SU-DHL-6 (cell line): ENCODE results near the gene IAPP.

Experiments
- EZH2phosphoT487 ChIP-seq: fragments of 200-600 bp; sonication (generic), shearing (Covaris generic); conservative IDR thresholded peaks from 2 replicates; pipeline ENCODE4 v1.6.1; 2018; ENCODE audit warnings: mild to moderate bottlenecking, antibody characterized with exemption, low read length, moderate library complexity, mixed read lengths
- TF ChIP-seq, protein P1 (sequence below): fragments of 200-600 bp; sonication (generic); IDR thresholded peaks from one replicate; pipeline ENCODE4 v1.5.1; 2017; ENCODE audit warnings: antibody characterized with exemption, mild to moderate bottlenecking, low read length, moderate library complexity; ENCODE audit not compliant: insufficient read depth, poor library complexity, severe bottlenecking

DNA sequence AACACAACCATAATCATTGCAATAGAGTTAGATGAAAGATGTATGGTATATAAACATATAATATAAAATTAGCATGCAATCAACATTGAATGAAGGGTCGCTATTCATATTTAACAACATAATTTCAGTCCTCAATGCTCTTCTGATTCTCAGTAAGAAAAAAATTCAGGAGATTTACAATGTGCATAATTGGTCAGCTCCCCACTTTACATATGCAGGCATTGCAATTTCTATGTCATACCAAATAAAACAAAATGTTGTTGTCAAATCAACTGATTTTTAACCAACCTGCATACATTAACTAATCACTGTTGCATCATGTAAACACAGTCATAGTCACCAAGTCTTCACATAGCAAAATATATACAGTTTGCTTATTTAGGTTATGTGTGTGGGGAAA, 32.8 kb upstream of the IAPP start:
- TF ChIP-seq, protein P1, sequence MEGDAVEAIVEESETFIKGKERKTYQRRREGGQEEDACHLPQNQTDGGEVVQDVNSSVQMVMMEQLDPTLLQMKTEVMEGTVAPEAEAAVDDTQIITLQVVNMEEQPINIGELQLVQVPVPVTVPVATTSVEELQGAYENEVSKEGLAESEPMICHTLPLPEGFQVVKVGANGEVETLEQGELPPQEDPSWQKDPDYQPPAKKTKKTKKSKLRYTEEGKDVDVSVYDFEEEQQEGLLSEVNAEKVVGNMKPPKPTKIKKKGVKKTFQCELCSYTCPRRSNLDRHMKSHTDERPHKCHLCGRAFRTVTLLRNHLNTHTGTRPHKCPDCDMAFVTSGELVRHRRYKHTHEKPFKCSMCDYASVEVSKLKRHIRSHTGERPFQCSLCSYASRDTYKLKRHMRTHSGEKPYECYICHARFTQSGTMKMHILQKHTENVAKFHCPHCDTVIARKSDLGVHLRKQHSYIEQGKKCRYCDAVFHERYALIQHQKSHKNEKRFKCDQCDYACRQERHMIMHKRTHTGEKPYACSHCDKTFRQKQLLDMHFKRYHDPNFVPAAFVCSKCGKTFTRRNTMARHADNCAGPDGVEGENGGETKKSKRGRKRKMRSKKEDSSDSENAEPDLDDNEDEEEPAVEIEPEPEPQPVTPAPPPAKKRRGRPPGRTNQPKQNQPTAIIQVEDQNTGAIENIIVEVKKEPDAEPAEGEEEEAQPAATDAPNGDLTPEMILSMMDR = no peak
- no peak for TF ChIP-seq EZH2phosphoT487
